CD4-positive, alpha-beta T cell treated with Interleukin-2 at 100 ng/mL for 4 hours (primary cell): ENCODE results near the gene BABAM2.
"Not testable (repeated sequence)": the region's sequence is repeated elsewhere in the genome, so short reads cannot be mapped to it uniquely, and the experiment has no call there.

Experiments
- DNase-seq: peaks from one replicate; pipeline ENCODE4 v3.0.0-alpha.2; 2020; ENCODE audit warnings: low spot score

Gene BABAM2

DNA sequence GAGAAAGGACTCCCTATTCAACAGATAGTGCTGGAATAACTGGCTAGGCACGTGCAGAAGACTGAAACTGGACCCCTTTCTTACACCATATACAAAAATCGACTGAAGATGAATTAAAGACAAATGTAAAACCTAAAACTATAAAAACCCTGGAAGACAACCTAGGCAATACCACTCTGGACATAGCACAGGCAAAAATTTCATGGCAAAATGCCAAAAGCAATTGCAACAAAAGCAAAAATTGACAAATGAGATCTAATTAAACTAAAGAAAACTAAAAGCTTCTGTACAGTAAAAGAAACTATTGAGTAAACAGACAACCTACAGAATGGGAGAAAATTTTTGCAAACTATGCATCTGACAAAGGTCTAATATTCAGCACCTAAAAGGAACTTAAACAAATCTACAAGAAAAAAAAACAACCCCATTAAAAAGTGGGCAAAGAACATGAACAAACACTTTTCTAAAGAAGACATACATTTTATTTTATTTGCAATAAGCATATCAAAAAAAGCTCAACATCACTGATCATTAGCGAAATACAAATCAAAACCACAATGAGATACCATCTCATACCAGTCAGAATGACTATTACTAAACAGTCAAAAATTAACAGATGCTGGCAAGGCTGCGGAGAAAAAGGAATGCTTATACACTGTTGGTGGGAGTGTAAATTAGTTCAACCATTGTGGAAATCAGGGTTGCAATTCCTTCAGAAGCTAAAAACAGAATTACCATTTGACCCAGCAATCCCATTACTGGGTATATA lies 8.5 kb upstream of the BABAM2 start:
- DNase-seq, result not testable (repeated sequence)

DNA sequence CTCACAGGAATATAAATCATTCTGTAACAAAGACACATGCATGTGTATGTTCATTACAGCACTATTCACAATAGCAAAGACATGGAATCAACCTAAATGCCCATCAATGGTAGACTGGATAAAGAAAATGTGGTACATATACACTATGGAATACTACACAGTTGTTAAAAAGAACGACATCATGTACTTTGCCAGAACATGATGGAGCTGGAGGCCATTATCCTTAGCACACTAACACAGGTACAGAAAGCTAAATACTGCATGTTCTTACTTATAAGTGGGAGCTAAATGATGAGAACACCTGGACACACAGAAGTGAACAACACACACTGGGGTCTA lies 8.0 kb upstream of the BABAM2 start:
- not testable (repeated sequence) for DNase-seq

DNA sequence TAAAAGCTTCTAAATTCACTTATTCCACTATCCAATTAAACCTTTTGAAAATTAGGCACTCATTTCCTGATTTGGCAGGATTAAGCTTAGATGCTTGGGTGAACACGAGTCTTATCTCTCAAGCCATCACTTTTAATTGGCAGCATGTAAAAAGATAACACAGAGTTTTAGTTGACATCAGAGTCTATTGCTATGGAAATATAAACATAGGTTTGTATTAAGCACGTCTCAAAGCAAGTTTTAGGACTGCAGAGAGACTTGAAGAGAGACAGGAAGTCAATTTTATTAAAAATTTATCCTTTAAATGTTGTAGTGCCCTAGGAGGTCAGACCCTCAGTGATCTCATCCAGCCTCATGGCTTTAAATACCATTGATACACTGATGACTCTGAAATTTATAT lies 5.9 kb upstream of the BABAM2 start:
- DNase-seq, result no peak

DNA sequence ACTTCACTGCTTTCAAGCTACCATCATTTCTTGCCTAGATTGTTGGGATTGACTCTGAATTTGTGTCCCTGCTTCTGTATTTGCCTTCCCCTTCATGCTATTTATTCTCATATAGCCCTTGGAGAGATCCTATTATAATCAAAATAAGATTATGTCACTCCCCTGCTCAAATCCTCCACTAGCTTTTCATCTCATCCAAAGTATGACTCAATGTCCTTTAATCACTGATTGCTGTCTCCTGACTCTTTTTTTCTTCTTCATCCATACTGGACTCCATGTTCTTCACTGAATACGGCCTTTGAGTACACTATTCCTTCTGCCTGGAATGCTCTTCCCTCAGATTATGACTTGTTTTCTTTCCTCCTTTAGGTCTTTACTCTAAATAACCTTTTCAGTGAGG lies 5.3 kb upstream of the BABAM2 start:
- no peak for DNase-seq

DNA sequence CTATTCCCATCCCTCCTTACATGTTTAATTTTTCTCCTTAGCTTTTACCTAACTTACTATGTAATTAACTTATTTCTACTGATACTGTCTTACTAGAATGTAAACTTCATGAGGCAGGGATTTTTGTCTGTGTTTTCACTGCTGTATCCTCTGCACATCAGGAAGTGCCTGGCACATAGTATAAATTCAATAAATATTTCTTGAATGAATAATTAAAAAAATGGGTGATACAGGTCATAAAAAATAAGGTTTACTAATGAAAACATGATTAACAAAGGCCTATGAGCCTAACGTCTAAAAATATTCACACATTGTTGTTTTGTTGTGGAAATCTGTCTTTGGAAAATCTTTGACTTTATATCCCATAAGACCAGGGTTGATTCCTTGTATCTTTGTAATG lies 4.9 kb upstream of the BABAM2 start:
- DNase-seq, result no peak

DNA sequence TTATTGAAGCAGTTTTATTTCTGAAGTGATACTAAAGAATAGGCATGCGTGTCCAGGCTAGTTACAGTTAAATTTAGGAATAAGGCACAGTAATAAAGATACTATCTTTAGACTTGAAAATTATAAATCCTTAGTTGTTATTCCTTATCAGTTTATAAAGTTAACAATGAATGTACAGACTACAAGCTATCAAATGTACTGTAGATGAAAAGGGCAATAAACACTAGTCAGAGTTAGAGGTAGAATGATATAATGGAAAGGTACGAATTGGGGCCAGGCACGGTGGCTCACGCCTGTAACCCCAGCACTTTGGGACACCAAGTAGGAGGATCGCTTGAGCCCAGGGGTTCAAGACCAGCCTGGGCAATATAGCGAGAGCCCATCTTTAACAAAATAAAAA lies 4.2 kb upstream of the BABAM2 start:
- no peak for DNase-seq

DNA sequence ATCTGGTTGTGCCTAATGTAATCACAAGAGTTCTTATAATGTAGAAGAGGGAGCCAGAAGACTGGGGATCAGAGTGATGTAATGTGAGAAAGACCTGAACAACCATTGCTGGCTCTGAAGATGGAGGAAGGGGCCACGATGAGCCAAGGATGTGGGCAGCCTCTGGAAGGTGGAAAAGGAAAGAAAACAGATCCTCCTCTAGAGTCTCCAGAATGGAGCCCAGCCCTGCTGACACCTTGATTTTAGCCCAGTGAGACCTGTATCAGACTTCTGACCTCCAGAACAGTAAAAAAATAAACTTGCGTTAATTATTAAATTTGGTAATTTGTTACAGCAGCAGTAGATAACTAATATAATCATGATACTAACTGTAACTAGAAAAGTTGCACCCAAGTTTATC lies 3.4 kb upstream of the BABAM2 start:
- no peak for DNase-seq

DNA sequence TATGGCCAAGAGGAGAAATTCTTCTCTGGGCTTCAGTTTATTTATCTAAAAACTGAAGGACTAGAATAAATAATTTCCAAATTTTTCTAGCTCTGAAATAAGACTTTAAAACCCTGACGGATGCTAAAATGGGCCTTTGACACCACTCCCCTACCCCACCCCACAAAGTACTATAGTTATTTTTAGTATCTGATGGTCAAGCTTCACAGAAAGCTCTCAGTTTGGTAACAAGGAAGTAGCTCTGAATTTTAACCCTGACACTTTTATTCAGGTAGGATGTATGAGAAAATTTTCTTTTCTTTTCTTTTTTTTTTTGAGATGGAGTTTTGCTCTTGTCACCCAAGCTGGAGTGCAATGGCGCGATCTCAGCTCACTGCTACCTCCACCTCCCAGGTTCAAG lies 2.7 kb upstream of the BABAM2 start:
- no peak for DNase-seq

DNA sequence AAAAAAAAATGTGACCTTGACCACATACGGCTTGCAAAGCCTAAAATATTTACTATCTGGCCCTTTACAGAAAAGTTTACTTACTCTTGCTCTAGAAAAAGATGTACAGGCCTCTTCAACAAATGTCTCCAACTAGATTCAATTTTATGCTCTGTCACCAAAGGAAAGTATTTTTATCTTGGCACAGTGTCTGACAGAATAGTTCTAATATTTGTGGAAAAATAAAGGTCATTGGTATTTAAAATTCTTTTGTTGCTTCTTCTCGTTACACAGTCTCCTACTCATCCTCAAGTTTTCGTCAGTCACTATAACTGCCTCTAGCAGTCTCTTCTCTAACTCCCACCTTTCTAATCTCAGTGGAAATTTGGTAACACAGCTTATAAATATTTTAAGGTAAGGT lies 1.7 kb upstream of the BABAM2 start:
- DNase-seq, result no peak

DNA sequence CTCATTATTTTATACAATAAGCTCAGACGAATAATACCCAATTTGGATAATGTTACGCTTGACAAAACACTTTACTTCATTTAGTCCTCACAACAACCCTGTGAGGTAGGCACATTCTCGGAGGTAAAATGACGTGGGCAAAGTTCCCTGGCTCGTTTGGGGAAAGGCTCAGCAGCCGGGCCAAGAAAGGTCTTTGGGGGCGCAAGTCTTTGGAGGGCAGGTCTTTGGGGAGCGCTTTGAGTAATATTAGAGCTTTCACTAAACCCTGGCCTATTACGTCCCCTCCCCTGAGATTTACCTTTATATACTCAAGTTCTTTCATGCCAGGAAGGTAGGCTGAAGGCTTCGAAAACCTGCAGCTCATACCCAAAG lies 769 bp upstream of the BABAM2 start:
- no peak for DNase-seq

DNA sequence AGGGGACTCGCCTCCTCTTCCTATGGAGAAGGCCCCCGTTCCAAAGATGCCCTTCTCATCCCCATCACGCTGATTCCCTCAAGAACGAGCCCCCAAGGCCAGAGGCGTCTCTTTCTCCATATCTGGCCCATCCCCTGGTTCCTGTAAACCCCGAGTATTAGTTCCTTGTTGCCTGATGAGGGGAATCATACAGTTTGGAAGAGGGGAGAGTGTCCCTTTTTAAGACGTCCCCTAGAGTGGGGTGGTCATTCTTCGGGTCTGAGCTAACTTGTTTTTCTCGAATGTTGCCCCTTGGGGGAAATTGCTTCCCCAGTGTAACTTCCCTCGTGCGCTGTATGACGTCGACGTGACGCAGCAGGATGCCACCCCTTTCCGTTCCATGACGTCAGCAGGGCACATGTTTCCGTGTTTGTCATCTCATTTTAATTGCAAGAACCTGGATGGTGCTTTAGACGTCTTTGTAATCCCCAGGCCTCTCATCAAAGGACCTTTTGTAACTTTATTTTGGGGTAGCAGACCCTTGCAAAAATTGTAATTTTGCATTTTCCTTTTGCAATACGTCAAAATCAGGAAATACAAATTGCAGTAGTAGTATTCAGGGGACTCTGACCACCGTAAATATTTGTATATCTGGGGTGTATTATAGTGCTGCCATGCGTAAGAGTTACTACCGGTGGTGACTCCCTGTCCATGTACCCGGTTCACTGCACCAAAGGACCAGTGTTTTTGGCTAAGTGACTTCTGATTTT lies 569 bp downstream of the BABAM2 start:
- peak; percentile 80 for DNase-seq

DNA sequence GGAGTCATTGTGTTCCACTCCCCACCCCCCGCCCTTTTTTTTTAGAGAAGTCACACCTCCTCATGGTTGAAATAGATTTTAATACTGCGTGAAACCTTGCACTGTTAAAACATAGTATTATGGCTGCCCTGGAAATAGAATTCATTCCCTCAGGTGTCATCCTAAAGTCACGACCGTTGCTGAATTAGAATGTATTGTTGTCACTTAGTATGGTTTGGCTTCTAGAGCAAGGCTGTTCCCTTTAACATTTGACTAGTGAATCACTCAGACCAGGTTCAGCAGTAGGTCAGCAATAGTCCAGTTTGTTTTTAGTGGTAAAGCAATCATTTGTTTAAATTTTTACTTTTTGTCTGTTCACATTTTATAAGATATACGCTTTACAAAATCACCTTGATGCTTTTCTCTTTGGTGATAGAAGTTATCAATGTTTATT lies 1.2 kb downstream of the BABAM2 start:
- DNase-seq, result no peak

DNA sequence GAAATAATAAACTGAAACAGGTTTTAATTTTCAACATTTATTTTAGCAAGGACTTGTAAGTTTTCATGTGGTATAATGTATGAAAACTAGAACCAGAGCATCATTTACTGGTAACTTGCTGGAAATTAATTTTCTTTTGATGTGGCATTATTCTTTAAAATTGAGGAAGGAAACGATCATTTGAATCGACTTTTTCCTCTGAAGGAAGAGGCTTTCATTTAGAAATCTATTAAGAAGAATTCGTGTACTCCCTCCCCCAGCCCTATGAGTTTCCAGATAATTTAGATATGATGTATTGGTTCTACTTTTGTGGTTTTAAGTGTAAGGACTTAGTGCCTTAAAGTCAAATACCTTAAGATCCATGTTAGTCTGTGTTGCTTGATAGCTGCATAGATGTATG lies 2.5 kb downstream of the BABAM2 start:
- peak; percentile 43 for DNase-seq

DNA sequence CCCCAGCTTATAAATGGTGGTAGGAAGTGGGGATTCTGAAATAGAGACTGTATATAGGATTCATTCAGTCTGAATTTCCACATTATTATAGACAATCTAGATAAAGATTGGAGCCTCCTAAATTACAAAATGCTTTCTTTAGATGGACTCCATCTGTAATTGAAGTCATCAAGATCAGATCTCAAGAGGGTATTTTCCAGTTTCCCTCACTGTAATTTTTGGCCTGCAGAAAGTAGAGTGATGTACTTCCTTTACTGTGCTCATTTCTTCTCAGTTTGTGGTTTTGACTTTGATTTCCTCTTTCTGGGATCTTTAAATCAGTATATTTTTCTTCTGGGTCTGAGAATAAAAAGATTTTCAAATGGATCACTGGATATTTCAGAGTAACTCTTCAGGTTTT lies 7.2 kb downstream of the BABAM2 start:
- no peak for DNase-seq

DNA sequence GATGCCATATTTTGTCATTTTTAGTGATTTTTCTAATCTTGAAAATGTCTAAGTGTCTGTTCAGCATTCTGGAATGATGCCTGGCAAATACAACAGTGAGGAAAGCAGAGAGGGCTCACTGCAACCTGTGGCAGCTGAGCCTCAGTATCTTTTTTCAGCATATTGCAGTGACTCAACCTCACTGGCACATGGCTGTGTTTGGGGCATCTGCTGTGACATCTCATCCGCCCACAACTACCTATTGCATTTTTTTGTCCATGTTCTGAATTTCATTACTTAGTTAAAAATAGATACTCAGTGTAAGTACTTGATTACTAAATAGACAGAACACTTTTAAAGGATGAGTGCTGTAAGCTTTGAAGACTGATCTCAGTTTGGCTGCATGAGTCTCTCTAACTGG lies 10.7 kb downstream of the BABAM2 start:
- no peak for DNase-seq

DNA sequence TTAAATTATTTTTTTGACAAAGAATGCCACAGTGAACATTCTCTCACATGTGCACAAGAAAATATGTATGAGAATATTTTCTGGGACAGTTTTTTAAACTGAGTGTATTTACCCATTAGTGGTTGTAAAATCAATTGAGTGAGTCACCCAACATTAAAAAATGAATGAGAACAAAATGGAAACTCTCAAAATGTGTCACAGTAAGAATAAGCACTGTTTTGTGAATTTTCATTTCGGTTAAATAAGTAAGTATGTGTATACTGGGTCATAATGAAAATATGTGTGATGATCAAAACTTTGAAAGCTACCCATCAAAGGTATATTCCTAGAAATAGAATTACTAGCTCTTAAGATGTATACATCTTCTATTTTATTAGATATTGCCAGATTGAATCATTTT lies 11.6 kb downstream of the BABAM2 start:
- no peak for DNase-seq

DNA sequence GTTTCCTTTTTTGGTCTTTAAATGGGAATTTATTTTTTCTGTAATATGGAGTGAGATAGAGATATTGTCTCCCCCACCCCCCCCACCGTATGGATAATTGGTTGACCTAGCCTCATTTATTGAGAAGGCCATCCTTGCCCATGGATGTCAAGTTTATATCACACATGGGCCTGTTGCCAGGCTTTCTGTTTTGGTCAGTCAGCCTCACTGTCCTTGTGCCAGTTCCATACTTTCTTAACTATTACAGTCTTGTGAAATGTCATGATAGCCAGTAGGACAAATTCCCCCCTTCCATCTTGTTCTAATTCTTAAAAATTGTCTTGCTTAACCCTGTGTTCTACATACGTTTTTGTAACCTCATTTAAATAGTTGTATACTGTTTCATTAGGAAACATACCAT lies 12.5 kb downstream of the BABAM2 start:
- DNase-seq, result no peak

DNA sequence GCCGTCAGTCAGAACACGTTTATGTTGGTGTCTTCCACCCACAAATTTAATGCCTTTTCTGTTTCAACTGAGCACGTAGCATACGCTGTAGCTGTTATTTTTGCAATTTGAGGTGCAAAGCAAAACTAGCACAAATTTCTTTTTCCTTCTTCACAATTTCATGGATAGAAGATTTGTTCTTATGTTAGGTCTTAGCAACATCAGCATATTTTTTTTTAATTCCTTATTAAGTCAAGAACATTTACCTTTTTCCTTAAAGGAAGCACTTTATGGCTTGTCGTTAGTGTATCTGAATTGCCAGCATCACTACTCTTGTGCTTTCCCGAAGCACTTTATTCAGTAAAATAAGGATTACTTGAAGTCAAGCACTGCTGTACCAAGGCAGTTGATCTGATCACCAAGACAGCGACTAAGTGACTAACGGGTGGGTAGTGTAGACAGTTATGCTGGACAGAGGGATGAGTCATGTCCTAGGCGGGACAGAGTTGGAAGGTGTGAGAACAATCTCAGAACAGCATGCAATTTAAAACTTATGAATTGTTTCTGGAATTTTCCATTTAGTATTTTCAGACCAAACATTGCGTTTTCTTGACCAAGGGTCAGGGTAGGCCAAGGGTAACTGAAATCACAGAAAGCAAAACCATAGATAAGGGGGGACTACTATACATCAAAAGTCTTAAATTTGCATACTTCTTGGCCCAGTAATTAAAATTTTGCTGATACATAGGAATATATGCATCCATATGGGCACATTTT lies 13.3 kb downstream of the BABAM2 start:
- no peak for DNase-seq

DNA sequence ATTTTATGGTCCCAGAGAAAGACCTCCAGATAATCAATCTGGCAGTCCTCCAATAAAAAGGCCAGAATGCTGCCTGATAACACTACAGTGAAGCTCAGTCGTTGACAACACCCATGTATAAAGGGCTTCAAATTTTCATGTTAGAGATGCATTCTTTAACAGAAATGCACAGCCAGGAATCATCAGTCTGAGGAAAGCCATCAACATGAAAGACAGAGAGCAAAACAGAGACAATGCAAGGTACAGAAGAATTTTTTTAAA lies 13.8 kb downstream of the BABAM2 start:
- no peak for DNase-seq

DNA sequence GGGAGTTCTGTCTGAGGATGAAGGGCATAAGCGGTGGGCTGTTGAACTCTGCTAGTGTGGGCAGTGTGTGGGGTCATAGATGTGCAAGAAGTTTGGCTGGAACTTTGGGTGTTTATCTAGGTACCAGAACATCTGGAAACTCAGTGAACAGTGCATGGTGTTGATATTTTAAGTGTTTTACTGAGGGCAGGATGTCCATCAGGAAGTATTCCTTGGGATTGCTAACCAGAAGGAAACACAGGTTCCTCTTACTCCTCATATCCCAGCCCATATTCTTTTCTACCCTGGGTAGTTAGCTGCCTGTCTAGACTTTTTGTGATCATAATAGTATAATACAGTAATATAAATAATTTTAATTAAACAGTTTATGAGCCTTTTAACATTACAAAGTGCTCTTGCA lies 15.5 kb downstream of the BABAM2 start:
- no peak for DNase-seq

DNA sequence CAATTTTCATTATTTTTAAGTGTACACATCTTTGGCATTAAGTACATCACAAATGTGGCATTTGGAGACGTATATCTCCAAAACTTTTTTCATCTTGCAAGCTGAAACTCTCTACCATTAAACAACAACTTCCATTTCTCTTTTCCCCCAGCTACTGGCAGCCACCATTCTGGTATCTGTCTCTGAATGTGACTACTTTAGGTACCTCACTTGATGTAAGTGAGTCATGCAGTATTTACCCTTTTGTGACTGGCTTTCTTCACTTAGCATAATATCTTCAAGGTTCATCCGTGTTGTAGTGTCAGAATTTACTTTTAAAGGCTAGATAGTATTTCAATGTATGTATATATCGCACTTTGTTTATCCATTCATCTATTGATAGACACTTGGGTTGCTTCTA lies 17.0 kb downstream of the BABAM2 start:
- DNase-seq, result no peak

DNA sequence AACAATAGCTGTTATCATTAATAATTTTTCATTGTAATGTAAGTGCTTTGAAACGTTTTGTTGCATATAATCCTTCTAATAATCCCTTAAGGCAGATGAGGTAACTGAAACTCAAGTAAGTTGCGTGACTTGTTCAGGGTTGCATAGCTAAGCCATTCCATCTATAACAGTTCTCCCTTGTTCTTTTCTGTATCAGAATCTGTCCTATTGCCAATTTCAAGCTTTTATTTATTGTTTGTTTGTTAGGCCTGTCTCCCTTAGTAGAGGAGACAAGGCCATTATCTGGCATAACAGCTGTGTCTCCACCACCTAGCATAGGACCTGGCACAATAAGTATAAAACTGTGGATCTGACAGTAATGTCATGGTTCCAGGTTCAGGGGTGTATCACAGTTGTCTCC lies 19.4 kb downstream of the BABAM2 start:
- DNase-seq, result no peak

DNA sequence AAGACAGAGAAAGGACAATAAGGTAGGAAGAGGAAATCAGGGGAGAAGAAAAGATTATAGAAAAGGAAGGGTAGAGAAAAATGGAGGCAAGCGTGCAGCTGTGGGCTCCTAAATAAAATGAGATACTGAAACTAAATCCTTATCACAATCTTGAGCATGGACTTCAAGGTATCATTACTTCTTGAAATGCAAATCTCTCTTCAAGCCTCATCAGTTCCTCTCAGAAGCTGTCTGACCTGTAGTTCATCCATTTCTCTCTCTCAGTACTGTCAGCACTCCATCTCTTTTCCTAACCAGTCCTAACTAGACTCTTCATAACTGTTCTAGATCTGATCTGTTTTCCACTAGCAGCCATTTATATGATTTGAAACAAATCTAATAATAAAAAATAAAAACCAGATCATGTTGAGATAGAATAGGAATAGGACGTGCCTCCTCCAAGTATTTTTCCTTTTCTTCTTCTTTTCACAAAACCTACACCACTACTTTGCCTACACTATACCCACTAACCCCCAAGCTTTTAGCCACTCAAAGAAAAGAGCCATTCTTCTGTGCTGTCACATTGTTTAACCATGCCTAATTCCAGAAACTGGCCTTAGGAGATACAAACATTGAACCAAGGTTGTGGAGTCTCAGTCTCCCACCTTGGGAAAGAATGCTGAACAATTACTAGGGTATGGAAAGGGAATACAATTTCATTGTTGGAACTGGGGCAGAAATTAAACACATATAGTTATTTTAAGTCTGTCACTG lies 21.1 kb downstream of the BABAM2 start:
- no peak for DNase-seq
